Left hindlimb (tissue), 1 donor: ENCODE data around the gene OGT.
"Not testable (repeated sequence)": the region's sequence is repeated elsewhere in the genome, so short reads cannot be mapped to it uniquely, and the experiment has no call there.

Experiments
- DNase-seq: peaks from one replicate; pipeline ENCODE4 v3.0.0-alpha.2; 2018

Gene OGT

GRCh38 chrX:71541210-71542022 lies 8.5 kb downstream of the OGT start:
- DNase-seq = no peak

GRCh38 chrX:71542411-71542810 lies 9.5 kb downstream of the OGT start:
- DNase-seq = no peak

- no peak for DNase-seq
These were observed 9.9 kb downstream of the OGT start for GRCh38 chrX:71542825-71543224.

GRCh38 chrX:71543316-71543715 lies 10.4 kb downstream of the OGT start:
- DNase-seq = no peak

- no peak for DNase-seq
These were observed 12.5 kb downstream of the OGT start for GRCh38 chrX:71545364-71545763.

- DNase-seq = no peak
These were observed 14.0 kb downstream of the OGT start for GRCh38 chrX:71546879-71547278.

GRCh38 chrX:71547339-71547738 lies 14.4 kb downstream of the OGT start:
- no peak for DNase-seq

GRCh38 chrX:71549986-71550385 lies 17.1 kb downstream of the OGT start:
- no peak for DNase-seq

GRCh38 chrX:71550578-71550977 lies 17.7 kb downstream of the OGT start:
- DNase-seq = no peak

- DNase-seq = no peak
These were observed 23.1 kb downstream of the OGT start for GRCh38 chrX:71556036-71556435.

GRCh38 chrX:71558920-71559319 lies 26.0 kb downstream of the OGT start:
- no peak for DNase-seq

- not testable (repeated sequence) for DNase-seq
These were observed 26.9 kb downstream of the OGT start for GRCh38 chrX:71559773-71560172.

- no peak for DNase-seq
These were observed 31.0 kb downstream of the OGT start for GRCh38 chrX:71563921-71564320.

- DNase-seq = no peak
These were observed 32.7 kb downstream of the OGT start for GRCh38 chrX:71565474-71566041.

GRCh38 chrX:71571390-71571789 lies 38.5 kb downstream of the OGT start:
- DNase-seq = not testable (repeated sequence)

GRCh38 chrX:71573590-71573989 lies 40.7 kb downstream of the OGT start:
- DNase-seq = no peak

GRCh38 chrX:71577682-71578081 lies 44.8 kb downstream of the OGT start:
- no peak for DNase-seq

GRCh38 chrX:71578253-71579135 lies 45.6 kb downstream of the OGT start, which contains the start of gene GCNA:
TSS of gene GCNA (plus strand) at chrX:71578437. CDS start at chrX:71580822, 2,385 bp downstream.
- no peak for DNase-seq

GRCh38 chrX:71579136-71579989 lies 46.5 kb downstream of the OGT start:
- DNase-seq = no peak

GRCh38 chrX:71579990-71580380 lies 47.1 kb downstream of the OGT start:
- no peak for DNase-seq

GRCh38 chrX:71581210-71581609 lies 48.3 kb downstream of the OGT start:
- no peak for DNase-seq

GRCh38 chrX:71586929-71587328 lies 54.0 kb downstream of the OGT start:
- no peak for DNase-seq

- DNase-seq = not testable (repeated sequence)
These were observed 60.3 kb downstream of the OGT start for GRCh38 chrX:71593210-71593609.
